GM18867 (cell line): Measurements from ENCODE around the gene STK32B.
"Not testable (repeated sequence)": the region's sequence is repeated elsewhere in the genome, so short reads cannot be mapped to it uniquely, and the experiment has no call there.

Experiments
- ATAC-seq: cut with Tn5 transposase; IDR thresholded peaks from one replicate; pipeline ENCODE4 v1.9.1; 2021; ENCODE audit warnings: mild to moderate bottlenecking, moderate library complexity; ENCODE audit not compliant: unreplicated experiment

Gene STK32B

GRCh38 chr4:5157791-5158770 is 106.8 kb downstream of the STK32B start:
- no peak for ATAC-seq

- no peak for ATAC-seq
Observed at GRCh38 chr4:5158825-5159224, 107.5 kb downstream of the STK32B start.

GRCh38 chr4:5160668-5161067 is 109.4 kb downstream of the STK32B start:
- no peak for ATAC-seq

- no peak for ATAC-seq
Observed at GRCh38 chr4:5162909-5163508, 111.7 kb downstream of the STK32B start.

- no peak for ATAC-seq
Observed at GRCh38 chr4:5164221-5164912, 113.1 kb downstream of the STK32B start.

GRCh38 chr4:5165420-5166369 is 114.4 kb downstream of the STK32B start:
- ATAC-seq = no peak

- no peak for ATAC-seq
Observed at GRCh38 chr4:5166377-5166776, 115.1 kb downstream of the STK32B start.

- ATAC-seq = no peak
Observed at GRCh38 chr4:5168891-5169290, 117.6 kb downstream of the STK32B start.

- ATAC-seq = not testable (repeated sequence)
Observed at GRCh38 chr4:5175836-5176235, 124.6 kb downstream of the STK32B start.

- no peak for ATAC-seq
Observed at GRCh38 chr4:5184606-5185005, 133.3 kb downstream of the STK32B start.

- no peak for ATAC-seq
Observed at GRCh38 chr4:5185551-5185950, 134.3 kb downstream of the STK32B start.

GRCh38 chr4:5186271-5187064 is 135.2 kb downstream of the STK32B start:
- no peak for ATAC-seq

- no peak for ATAC-seq
Observed at GRCh38 chr4:5188130-5188529, 136.8 kb downstream of the STK32B start.

- no peak for ATAC-seq
Observed at GRCh38 chr4:5191831-5192230, 140.6 kb downstream of the STK32B start.

- no peak for ATAC-seq
Observed at GRCh38 chr4:5192271-5192670, 141.0 kb downstream of the STK32B start.

GRCh38 chr4:5192678-5193077 is 141.4 kb downstream of the STK32B start:
- ATAC-seq = no peak

- ATAC-seq = no peak
Observed at GRCh38 chr4:5198656-5199541, 147.6 kb downstream of the STK32B start.

GRCh38 chr4:5199912-5200311 is 148.6 kb downstream of the STK32B start:
- no peak for ATAC-seq

GRCh38 chr4:5200513-5200912 is 149.2 kb downstream of the STK32B start:
- ATAC-seq = no peak
